ENCODE measurements around the gene HSF2BP.
"Not testable (repeated sequence)": the region's sequence is repeated elsewhere in the genome, so short reads cannot be mapped to it uniquely, and the experiment has no call there.

Gene HSF2BP

GRCh38 chr21:43619856-43620255, 39.4 kb downstream of the HSF2BP start:
- no peak for DNase-seq (ENCODE audit: low read depth in 2 of 2, low spot score in 1 of 2)

GRCh38 chr21:43619344-43619743, 39.9 kb downstream of the HSF2BP start:
- no peak for DNase-seq (ENCODE audit: low read depth in 2 of 2, low spot score in 1 of 2)

- DNase-seq (ENCODE audit: low read depth in 2 of 2, low spot score in 1 of 2), result no peak
These were observed 40.3 kb downstream of the HSF2BP start for GRCh38 chr21:43618940-43619339.

- not testable (repeated sequence) for DNase-seq (ENCODE audit: low read depth in 2 of 2, low spot score in 1 of 2)
These were observed 42.4 kb downstream of the HSF2BP start for GRCh38 chr21:43616861-43617260.

GRCh38 chr21:43614839-43615238, 44.4 kb downstream of the HSF2BP start:
- DNase-seq (ENCODE audit: low read depth in 2 of 2, low spot score in 1 of 2), result no peak

- no peak for DNase-seq (ENCODE audit: low read depth in 2 of 2, low spot score in 1 of 2)
These were observed 45.3 kb downstream of the HSF2BP start for GRCh38 chr21:43613755-43614638.

- DNase-seq (ENCODE audit: low read depth in 2 of 2, low spot score in 1 of 2), result no peak
These were observed 47.5 kb downstream of the HSF2BP start for GRCh38 chr21:43611598-43612369.

- DNase-seq (ENCODE audit: low read depth in 2 of 2, low spot score in 1 of 2), result no peak
These were observed 49.6 kb downstream of the HSF2BP start for GRCh38 chr21:43609501-43610340.

GRCh38 chr21:43608664-43609063, 50.6 kb downstream of the HSF2BP start:
- no peak for DNase-seq (ENCODE audit: low read depth in 2 of 2, low spot score in 1 of 2)

GRCh38 chr21:43608225-43608624, 51.1 kb downstream of the HSF2BP start:
- no peak for DNase-seq (ENCODE audit: low read depth in 2 of 2, low spot score in 1 of 2)

GRCh38 chr21:43605320-43606215, 53.7 kb downstream of the HSF2BP start:
- no peak for DNase-seq (ENCODE audit: low read depth in 2 of 2, low spot score in 1 of 2)

- no peak for DNase-seq (ENCODE audit: low read depth in 2 of 2, low spot score in 1 of 2)
These were observed 54.6 kb downstream of the HSF2BP start for GRCh38 chr21:43604505-43605204.

- DNase-seq (ENCODE audit: low read depth in 2 of 2, low spot score in 1 of 2), result no peak
These were observed 55.4 kb downstream of the HSF2BP start for GRCh38 chr21:43603641-43604504.

GRCh38 chr21:43603233-43603626, 56.1 kb downstream of the HSF2BP start:
- no peak for DNase-seq (ENCODE audit: low read depth in 2 of 2, low spot score in 1 of 2)

- no peak for DNase-seq (ENCODE audit: low read depth in 2 of 2, low spot score in 1 of 2)
These were observed 56.7 kb downstream of the HSF2BP start for GRCh38 chr21:43602266-43603232.

- no peak for DNase-seq (ENCODE audit: low read depth in 2 of 2, low spot score in 1 of 2)
These were observed 58.5 kb downstream of the HSF2BP start for GRCh38 chr21:43600642-43601402.

- no peak for DNase-seq (ENCODE audit: low read depth in 2 of 2, low spot score in 1 of 2)
These were observed 59.6 kb downstream of the HSF2BP start for GRCh38 chr21:43599728-43600127.

All from stimulated activated CD8-positive, alpha-beta memory T cell treated with anti-CD3 and anti-CD28 coated beads, Interleukin-4, amount 100 ng/mL, for 1 hour (primary cell).